Left lung (tissue), 10 donors: ENCODE data around the gene PDE4D. TPM values are rescaled to one million over a fixed set of nuclear protein-coding genes. Genes with fewer than 3 reads are reported as not detected.
A peak's percentile ranks its signal among the peaks of the same experiment; 100 is the strongest.

Experiments used
- ATAC-seq: fragments of 200-7000 bp; cut with Tn5 transposase; one replicate; pipeline ENCODE4 v1.9.1; 2020; ENCODE audit warnings: moderate library complexity
- DNase-seq, 4 donors: peaks; one replicate each; pipeline ENCODE4 v3.0.0-alpha.2; 2013 to 2020
- H3K27ac ChIP-seq, 2 donors: fragments of 200-600 bp; sonication (generic) in 1 of 2; one replicate each; pipeline versions ENCODE4 v1.5.0 to v1.8.0; 2020 to 2021
- H3K27me3 ChIP-seq, 2 donors: fragments of 200-600 bp; sonication (generic) in 1 of 2; one replicate each; pipeline versions ENCODE4 v1.5.0 to v1.8.0; 2020 to 2021
- H3K36me3 ChIP-seq, 2 donors: fragments of 200-600 bp; sonication (generic) in 1 of 2; one replicate each; pipeline versions ENCODE4 v1.5.0 to v1.8.0; 2020 to 2021
- H3K4me1 ChIP-seq, 2 donors: fragments of 200-600 bp; one replicate each; pipeline ENCODE4 v1.8.0; 2021
- H3K4me3 ChIP-seq, 2 donors: fragments of 200-600 bp; sonication (generic) in 1 of 2; one replicate each; pipeline versions ENCODE4 v1.5.0 to v1.8.0; 2020 to 2021; ENCODE audit warnings: mild to moderate bottlenecking in 1 of 2
- H3K9me3 ChIP-seq, 2 donors: fragments of 200-600 bp; sonication (generic) in 1 of 2; one replicate each; pipeline versions ENCODE4 v1.5.0 to v1.8.0; 2020 to 2021
- CTCF ChIP-seq, 2 donors: fragments of 200-600 bp; sonication (generic) in 1 of 2; IDR thresholded peaks; one replicate each; pipeline versions ENCODE4 v1.5.0 to v1.8.0; 2021; ENCODE audit warnings: antibody characterized with exemption in 2 of 2
- intact Hi-C, 2 donors: fragments of 100-400 bp; cut with DNase I; formaldehyde crosslinking; loops; one replicate each; pipeline versions ENCODE4 v1.11.2 to v1.14.2; 2022
- polyA plus RNA-seq, 6 donors: library from polyadenylated mRNA; unstranded; fragments of 120-200 nt; gene quantifications; one replicate each; pipeline ENCODE4 v1.2.1, GENCODE V29; 2013; ENCODE audit not compliant: insufficient read length in 6 of 6
- total RNA-seq, 2 donors: library from RNA; stranded (reverse); fragmentation: NEBNext Ultra II Directional; extraction: Animal tissue kit (Norgen Biotek cat#: 25700); gene quantifications; one replicate each; pipeline ENCODE4 v1.2.1, GENCODE V29; 2021
- donor health status: DM: no; HTN: yes; CAD: no.
- donor health status: DM: no; HTN: no; CAD: no.

The PDE4D gene
- total and polyA plus RNA-seq, 8 donors: 21.4 to 57.1 (median 25.4) TPM

GRCh38 chr5:59744531-59744992, 149.0 kb downstream of the PDE4D start:
- Histone ChIP-seq H3K4me1 (no peaks in the 10 kb centered on the region), H3K9me3 (no peaks in the 10 kb centered on the region), H3K27me3 (no peaks in the 10 kb centered on the region), H3K4me3 (no peak overlapping the region), H3K36me3 (no peaks in the 10 kb centered on the region), H3K27ac (peak overlapping the region in 1 of 2 donors; percentile 10)
- DNase-seq (no peak), ATAC-seq (peak; percentile 33)
- TF ChIP-seq CTCF (IDR thresholded peaks at IDR 0.05): no peak
- intact Hi-C loops: no loop called here

- Histone ChIP-seq H3K9me3 (no peaks in the 10 kb centered on the region), H3K27ac (no peak overlapping the region), H3K36me3 (no peaks in the 10 kb centered on the region), H3K4me3 (no peak overlapping the region), H3K27me3 (no peaks in the 10 kb centered on the region), H3K4me1 (no peaks in the 10 kb centered on the region)
- TF ChIP-seq CTCF (IDR thresholded peaks at IDR 0.05): no peak
- intact Hi-C loops: no loop called here
- DNase-seq: no peak
- ATAC-seq: no peak
These were observed 151.9 kb downstream of the PDE4D start for GRCh38 chr5:59741599-59741998.

- ATAC-seq: no peak
- no peak overlapping the region for H3K27ac ChIP-seq
- intact Hi-C loops: no loop called here
These were observed 155.5 kb downstream of the PDE4D start for GRCh38 chr5:59738024-59738423.

GRCh38 chr5:59732806-59733205, 160.7 kb downstream of the PDE4D start:
- no peak for ATAC-seq
- intact Hi-C loops: no loop called here

More at GRCh38 chr5:59738024-59738423, 155.5 kb downstream of the PDE4D start:
- Histone ChIP-seq H3K9me3 (no peaks in the 10 kb centered on the region), H3K36me3 (no peaks in the 10 kb centered on the region), H3K27me3 (no peaks in the 10 kb centered on the region), H3K4me3 (no peak overlapping the region), H3K4me1 (no peaks in the 10 kb centered on the region)
- DNase-seq: no peak
- no peak for TF ChIP-seq CTCF (IDR thresholded peaks at IDR 0.05)

GRCh38 chr5:59732301-59732700, 161.2 kb downstream of the PDE4D start:
- no peak overlapping the region for H3K4me3 ChIP-seq
- H3K4me1 ChIP-seq: no peaks in the 10 kb centered on the region
- H3K9me3 ChIP-seq: no peaks in the 10 kb centered on the region
- intact Hi-C loops: no loop called here
- H3K27ac ChIP-seq: no peak overlapping the region
- no peak for DNase-seq
- no peaks in the 10 kb centered on the region for H3K27me3 ChIP-seq
- no peak for TF ChIP-seq CTCF (IDR thresholded peaks at IDR 0.05)
- H3K36me3 ChIP-seq: no peaks in the 10 kb centered on the region
- ATAC-seq: no peak

More at GRCh38 chr5:59732806-59733205, 160.7 kb downstream of the PDE4D start:
- no peak for TF ChIP-seq CTCF (IDR thresholded peaks at IDR 0.05)
- no peaks in the 10 kb centered on the region for H3K36me3 ChIP-seq
- no peaks in the 10 kb centered on the region for H3K4me1 ChIP-seq
- no peaks in the 10 kb centered on the region for H3K9me3 ChIP-seq
- H3K27me3 ChIP-seq: no peaks in the 10 kb centered on the region
- H3K4me3 ChIP-seq: no peak overlapping the region
- H3K27ac ChIP-seq: no peak overlapping the region
- no peak for DNase-seq
